Measurements from ENCODE around the gene KRTAP4-12. TPM values are rescaled to one million over a fixed set of nuclear protein-coding genes. Genes with fewer than 3 reads are reported as not detected.
"Not testable (repeated sequence)": the region's sequence is repeated elsewhere in the genome, so short reads cannot be mapped to it uniquely, and the experiment has no call there.

Gene KRTAP4-12
- total RNA-seq, 1 donor from 2014 or later, result not detected

DNA sequence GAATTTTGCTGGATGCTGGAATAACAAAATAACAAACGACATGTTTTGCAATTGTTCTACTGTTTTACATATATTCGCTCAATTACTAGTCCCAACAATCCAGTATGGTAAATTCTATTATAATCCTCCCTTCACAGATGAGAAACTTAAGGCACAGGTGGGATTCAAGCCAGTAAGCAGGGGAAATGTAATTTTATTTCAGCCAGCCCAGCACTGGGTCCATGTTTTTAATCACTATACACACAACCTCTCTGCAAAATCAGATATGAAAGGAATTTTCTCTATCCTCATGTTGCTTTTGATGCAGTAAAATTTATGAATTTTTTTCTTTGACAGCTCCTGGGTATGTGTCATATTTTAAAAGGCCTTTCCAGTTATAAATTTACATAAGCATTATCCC is 21.3 kb upstream of the KRTAP4-12 start:
- TF ChIP-seq, protein P1, sequence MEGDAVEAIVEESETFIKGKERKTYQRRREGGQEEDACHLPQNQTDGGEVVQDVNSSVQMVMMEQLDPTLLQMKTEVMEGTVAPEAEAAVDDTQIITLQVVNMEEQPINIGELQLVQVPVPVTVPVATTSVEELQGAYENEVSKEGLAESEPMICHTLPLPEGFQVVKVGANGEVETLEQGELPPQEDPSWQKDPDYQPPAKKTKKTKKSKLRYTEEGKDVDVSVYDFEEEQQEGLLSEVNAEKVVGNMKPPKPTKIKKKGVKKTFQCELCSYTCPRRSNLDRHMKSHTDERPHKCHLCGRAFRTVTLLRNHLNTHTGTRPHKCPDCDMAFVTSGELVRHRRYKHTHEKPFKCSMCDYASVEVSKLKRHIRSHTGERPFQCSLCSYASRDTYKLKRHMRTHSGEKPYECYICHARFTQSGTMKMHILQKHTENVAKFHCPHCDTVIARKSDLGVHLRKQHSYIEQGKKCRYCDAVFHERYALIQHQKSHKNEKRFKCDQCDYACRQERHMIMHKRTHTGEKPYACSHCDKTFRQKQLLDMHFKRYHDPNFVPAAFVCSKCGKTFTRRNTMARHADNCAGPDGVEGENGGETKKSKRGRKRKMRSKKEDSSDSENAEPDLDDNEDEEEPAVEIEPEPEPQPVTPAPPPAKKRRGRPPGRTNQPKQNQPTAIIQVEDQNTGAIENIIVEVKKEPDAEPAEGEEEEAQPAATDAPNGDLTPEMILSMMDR (conservative IDR thresholded peaks at IDR 0.05), result no peak
- no peaks in the 10 kb centered on the region for H3K4me1 Mint-ChIP-seq (ENCODE audit: unreplicated experiment)
- no peak overlapping the region for H3K27ac Mint-ChIP-seq
- no peak for DNase-seq (ENCODE audit: extremely low spot score, unreplicated experiment)
- peaks cover 4% of the 10 kb centered on the region for H3K27me3 Mint-ChIP-seq
- H3K4me3 Mint-ChIP-seq, result no peak overlapping the region
- peaks cover 22% of the 10 kb centered on the region for H3K9me3 Mint-ChIP-seq
- H3K36me3 Mint-ChIP-seq, result peaks cover 8% of the 10 kb centered on the region

DNA sequence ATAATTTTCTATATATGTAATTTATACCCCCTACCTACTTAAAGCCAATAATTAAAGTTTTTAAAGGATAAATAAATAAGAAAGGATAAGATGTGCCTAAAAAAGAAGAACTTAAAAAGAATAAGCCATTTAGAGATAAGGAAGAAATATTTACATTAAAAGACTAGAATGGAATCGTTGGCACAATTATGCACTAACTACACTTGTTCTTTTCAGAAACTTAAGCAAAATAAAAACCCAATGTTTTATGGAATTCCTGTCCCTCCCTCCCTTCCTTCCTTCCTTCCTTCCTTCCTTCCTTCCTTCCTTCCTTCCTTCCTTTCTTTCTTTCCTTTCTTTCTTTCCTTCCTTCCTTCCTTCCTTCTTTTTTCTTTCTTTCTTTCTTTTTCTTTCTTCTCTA is 20.9 kb upstream of the KRTAP4-12 start:
- H3K9me3 Mint-ChIP-seq, result peaks cover 22% of the 10 kb centered on the region
- H3K4me3 Mint-ChIP-seq, result no peak overlapping the region
- H3K4me1 Mint-ChIP-seq (ENCODE audit: unreplicated experiment), result no peaks in the 10 kb centered on the region
- peaks cover 8% of the 10 kb centered on the region for H3K36me3 Mint-ChIP-seq
- no peak for DNase-seq (ENCODE audit: extremely low spot score, unreplicated experiment)
- H3K27me3 Mint-ChIP-seq, result peaks cover 4% of the 10 kb centered on the region
- no peak overlapping the region for H3K27ac Mint-ChIP-seq
- TF ChIP-seq, protein P1 (conservative IDR thresholded peaks at IDR 0.05), result no peak

DNA sequence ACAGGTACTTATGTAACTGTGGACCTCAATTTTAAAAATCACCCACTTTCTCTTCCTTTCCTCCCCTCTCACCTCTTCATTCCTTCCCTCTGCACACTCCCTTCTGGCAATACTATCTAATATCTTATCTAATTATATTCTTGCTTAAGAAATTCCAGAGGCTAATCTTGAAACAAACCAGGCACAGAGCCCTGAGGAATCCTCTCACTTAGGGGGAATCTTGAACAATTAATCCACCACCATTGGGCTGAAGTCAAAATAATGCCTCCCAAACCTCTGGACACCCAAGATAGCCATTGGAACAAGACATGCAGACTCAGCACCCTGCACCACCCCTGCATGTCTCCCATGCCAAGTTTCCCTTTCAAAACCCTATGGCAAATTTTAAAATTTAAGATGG is 17.4 kb upstream of the KRTAP4-12 start:
- no peak for DNase-seq (ENCODE audit: extremely low spot score, unreplicated experiment)
- Mint-ChIP-seq H3K4me3 (no peak overlapping the region), H3K36me3 (peaks cover 12% of the 10 kb centered on the region), H3K27me3 (no peaks in the 10 kb centered on the region), H3K27ac (no peak overlapping the region), H3K9me3 (peaks cover 26% of the 10 kb centered on the region), H3K4me1 (ENCODE audit: unreplicated experiment) (no peaks in the 10 kb centered on the region)
- TF ChIP-seq, protein P1 (conservative IDR thresholded peaks at IDR 0.05), result no peak

DNA sequence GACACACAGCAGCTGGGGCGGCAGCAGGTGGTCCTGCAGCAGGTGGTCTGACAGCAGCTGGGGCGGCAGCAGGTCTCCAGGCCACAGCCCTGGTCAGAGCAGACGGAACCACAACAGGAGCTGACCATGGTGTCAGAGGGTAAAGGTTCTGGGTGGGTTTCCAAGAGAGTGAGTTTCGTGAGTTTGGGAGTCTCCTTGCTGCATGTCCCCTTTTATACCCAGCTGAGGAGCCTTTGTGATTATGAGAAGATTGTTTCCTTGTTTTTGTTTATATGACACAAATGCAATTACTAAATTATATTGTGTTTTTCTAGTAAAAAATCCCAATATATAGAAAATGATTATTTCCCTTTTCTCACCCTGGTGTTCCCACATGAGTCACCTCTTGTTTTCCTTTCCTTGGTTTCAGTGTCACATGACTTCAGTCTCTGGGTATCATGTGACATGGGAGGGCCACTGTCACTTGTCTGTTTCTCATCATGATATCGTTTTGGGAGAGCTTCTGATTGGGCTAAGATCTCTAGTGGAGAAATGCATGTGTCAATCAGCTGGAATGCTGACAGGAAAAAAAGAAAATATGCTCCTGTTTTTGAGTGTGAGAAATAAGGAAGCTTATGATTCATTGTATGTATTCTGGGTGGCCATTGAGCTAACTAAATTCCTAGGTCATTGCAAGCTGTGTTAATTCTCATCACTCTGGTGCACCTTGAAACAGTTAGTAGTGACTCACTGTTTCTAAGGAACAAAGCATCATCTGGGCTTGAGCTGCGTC is 16.6 kb upstream of the KRTAP4-12 start, which contains the start of gene KRTAP4-6:
Gene KRTAP4-6 (minus strand): TSS at position 185 of the 772 bp plus-strand sequence. CDS start 57 bp downstream, at position 128.
- TF ChIP-seq, protein P1 (conservative IDR thresholded peaks at IDR 0.05), result no peak
- Mint-ChIP-seq H3K4me3 (no peak within 1 kb of the TSS), H3K36me3 (peaks cover 12% of the 10 kb centered on the region)

DNA sequence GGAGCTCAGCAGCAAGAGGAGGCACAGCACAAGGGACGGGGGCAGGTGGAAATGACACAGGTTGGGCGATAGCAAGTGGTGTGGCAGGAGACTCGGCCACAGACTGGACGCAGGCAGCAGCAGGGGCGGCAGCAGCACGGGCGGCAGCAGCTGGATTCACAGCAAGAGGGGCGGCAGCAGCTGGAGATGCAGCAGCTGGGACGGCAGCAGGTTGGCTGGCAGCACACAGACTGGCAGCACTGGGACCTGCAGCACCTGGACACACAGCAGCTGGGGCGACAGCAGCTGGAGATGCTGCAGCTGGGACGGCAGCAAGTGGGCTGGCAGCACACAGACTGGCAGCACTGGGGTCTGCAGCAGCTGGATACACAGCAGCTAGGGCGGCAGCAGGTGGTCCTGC is 15.9 kb upstream of the KRTAP4-12 start:
- peaks cover 12% of the 10 kb centered on the region for H3K36me3 Mint-ChIP-seq
- DNase-seq (ENCODE audit: extremely low spot score, unreplicated experiment); H3K27ac Mint-ChIP-seq; H3K4me1 Mint-ChIP-seq (ENCODE audit: unreplicated experiment); H3K4me3 Mint-ChIP-seq; H3K27me3 Mint-ChIP-seq: not testable (repeated sequence)
- H3K9me3 Mint-ChIP-seq, result peaks cover 26% of the 10 kb centered on the region

More for the DNA sequence above, 16.6 kb upstream of the KRTAP4-12 start, which contains the start of gene KRTAP4-6:
- Mint-ChIP-seq H3K27me3 (no peaks in the 10 kb centered on the region), H3K27ac (no peak within 1 kb of the TSS), H3K9me3 (peaks cover 26% of the 10 kb centered on the region), H3K4me1 (ENCODE audit: unreplicated experiment) (no peaks in the 10 kb centered on the region)
- DNase-seq (ENCODE audit: extremely low spot score, unreplicated experiment), result no peak
